K562 (cell line): ENCODE results near the gene SDC3.

Experiments
- EZH2 ChIP-seq: IDR thresholded peaks from 2 replicates; pipeline ENCODE4 v1.6.1; 2012; ENCODE audit warnings: low read depth, mild to moderate bottlenecking, inconsistent platforms, low read length, borderline replicate concordance
- KLF13 ChIP-seq: fragments of 450-650 bp; IDR thresholded peaks from 2 replicates; pipeline ENCODE4 v1.6.1; 2016; ENCODE audit warnings: missing genetic modification characterization, low read depth, mild to moderate bottlenecking, missing compliant biosample characterization, moderate library complexity, borderline replicate concordance
- SIN3A ChIP-seq, 2 experiments: fragments of 150-350 bp in 1 of 2; IDR thresholded peaks; 2 replicates each; pipeline ENCODE4 v1.6.1; 2011 to 2016; ENCODE audit warnings: borderline replicate concordance in 2 of 2, low read depth in 2 of 2, low read length in 2 of 2, mild to moderate bottlenecking in 2 of 2, moderate library complexity in 2 of 2; ENCODE audit not compliant: control insufficient read depth in 1 of 2
- SNRNP70 ChIP-seq: fragments of 200-400 bp; formaldehyde crosslinking; optimal IDR thresholded peaks from 2 replicates; pipeline ENCODE3; 2017; ENCODE audit warnings: low read depth, low read length
- TARDBP ChIP-seq: fragments of 450-650 bp; IDR thresholded peaks from 2 replicates; pipeline ENCODE4 v1.6.1; 2016
- ZNF134 ChIP-seq: fragments of 250-450 bp; sonication (Bioruptor Pico); conservative IDR thresholded peaks from 2 replicates; pipeline ENCODE4 v1.4.0; 2020
- ZNF354B ChIP-seq: fragments of 250-450 bp; sonication (Bioruptor Pico); IDR thresholded peaks from 2 replicates; pipeline ENCODE4 v1.4.0; 2020
- ZNF76 ChIP-seq: fragments of 250-450 bp; sonication (Bioruptor Pico); IDR thresholded peaks from 2 replicates; pipeline ENCODE4 v1.4.0; 2020; ENCODE audit warnings: mild to moderate bottlenecking, moderate library complexity, borderline replicate concordance
- TF ChIP-seq, protein P1 (sequence below), 3 experiments: IDR thresholded peaks in 2 of 3; conservative IDR thresholded peaks in 1 of 3; 2 replicates each; pipeline ENCODE4 v1.5.1; 2011 to 2012; ENCODE audit warnings: low read length in 3 of 3, mild to moderate bottlenecking in 3 of 3, control low read depth in 2 of 3, improper control_type of control experiment in 1 of 3, inconsistent platforms in 1 of 3, low read depth in 1 of 3, mixed read lengths in 1 of 3, moderate library complexity in 1 of 3; ENCODE audit not compliant: insufficient read depth in 2 of 3
- TF ChIP-seq, protein P2 (sequence below): fragments of 200-800 bp; sonication (Bioruptor generic); IDR thresholded peaks from 2 replicates; pipeline ENCODE4 v1.6.1; 2017; ENCODE audit warnings: missing genetic modification characterization, missing compliant biosample characterization

DNA sequence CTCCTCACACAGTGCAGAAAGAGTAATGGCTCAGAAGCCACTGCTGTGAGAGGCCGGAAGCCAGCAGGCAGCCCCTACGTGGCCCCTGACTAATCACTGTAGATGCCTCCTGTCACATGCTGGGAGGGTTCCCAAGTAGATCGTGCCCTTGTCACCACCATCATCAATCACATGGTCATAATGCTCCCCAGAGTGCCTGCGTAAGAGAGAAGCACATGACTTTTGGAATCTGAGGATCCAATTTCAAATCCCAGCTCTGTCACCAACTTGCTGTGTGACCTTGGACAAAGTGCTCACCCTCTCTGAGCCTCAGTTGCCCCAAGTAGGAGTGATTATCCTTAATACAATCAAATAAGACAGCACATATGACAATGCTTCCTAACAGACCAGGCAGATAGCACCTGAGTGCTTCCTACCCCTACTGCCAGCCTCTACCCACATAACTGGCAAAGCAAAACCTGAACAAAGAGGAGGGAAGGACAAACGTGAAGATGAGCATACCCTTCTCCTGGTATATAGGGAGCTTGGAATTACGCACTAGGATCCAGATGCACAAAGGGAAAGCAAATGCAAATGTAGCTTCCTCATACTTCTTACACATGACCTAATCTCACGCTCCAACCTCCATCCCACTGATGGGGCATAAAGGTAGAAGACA lies 65.7 kb downstream of the SDC3 start:
- no peak for TF ChIP-seq TARDBP
- no peak for TF ChIP-seq ZNF354B (CRISPR knock-in tag)
- TF ChIP-seq, protein P1, sequence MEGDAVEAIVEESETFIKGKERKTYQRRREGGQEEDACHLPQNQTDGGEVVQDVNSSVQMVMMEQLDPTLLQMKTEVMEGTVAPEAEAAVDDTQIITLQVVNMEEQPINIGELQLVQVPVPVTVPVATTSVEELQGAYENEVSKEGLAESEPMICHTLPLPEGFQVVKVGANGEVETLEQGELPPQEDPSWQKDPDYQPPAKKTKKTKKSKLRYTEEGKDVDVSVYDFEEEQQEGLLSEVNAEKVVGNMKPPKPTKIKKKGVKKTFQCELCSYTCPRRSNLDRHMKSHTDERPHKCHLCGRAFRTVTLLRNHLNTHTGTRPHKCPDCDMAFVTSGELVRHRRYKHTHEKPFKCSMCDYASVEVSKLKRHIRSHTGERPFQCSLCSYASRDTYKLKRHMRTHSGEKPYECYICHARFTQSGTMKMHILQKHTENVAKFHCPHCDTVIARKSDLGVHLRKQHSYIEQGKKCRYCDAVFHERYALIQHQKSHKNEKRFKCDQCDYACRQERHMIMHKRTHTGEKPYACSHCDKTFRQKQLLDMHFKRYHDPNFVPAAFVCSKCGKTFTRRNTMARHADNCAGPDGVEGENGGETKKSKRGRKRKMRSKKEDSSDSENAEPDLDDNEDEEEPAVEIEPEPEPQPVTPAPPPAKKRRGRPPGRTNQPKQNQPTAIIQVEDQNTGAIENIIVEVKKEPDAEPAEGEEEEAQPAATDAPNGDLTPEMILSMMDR (IDR thresholded peaks at IDR 0.05 in 2 of 3, conservative IDR thresholded peaks at IDR 0.05 in 1 of 3; ENCODE audit: insufficient read depth in 2 of 3, low read depth in 1 of 3, low read length in 3 of 3), result no peak
- TF ChIP-seq EZH2, result no peak
- TF ChIP-seq, protein P2, sequence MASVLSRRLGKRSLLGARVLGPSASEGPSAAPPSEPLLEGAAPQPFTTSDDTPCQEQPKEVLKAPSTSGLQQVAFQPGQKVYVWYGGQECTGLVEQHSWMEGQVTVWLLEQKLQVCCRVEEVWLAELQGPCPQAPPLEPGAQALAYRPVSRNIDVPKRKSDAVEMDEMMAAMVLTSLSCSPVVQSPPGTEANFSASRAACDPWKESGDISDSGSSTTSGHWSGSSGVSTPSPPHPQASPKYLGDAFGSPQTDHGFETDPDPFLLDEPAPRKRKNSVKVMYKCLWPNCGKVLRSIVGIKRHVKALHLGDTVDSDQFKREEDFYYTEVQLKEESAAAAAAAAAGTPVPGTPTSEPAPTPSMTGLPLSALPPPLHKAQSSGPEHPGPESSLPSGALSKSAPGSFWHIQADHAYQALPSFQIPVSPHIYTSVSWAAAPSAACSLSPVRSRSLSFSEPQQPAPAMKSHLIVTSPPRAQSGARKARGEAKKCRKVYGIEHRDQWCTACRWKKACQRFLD (CRISPR knock-in tag), result no peak
- no peak for TF ChIP-seq KLF13
- no peak for TF ChIP-seq SNRNP70
- TF ChIP-seq SIN3A (IDR thresholded peaks at IDR 0.05; ENCODE audit: borderline replicate concordance in 2 of 2, control insufficient read depth in 1 of 2, low read depth in 2 of 2, low read length in 2 of 2), result no peak
- TF ChIP-seq ZNF134, result no peak
- TF ChIP-seq ZNF76, result no peak
